Stimulated activated naive CD8-positive, alpha-beta T cell treated with anti-CD3 and anti-CD28 coated beads, Interleukin-15, amount 100 ng/mL, for 72 hours (primary cell): ENCODE measurements around the gene CPEB4.

ENCODE experiments used
- ATAC-seq: fragments of 150-1000 bp; cut with Tn5 transposase; 2 replicates; pipeline ENCODE4 v1.10.0; 2021; ENCODE audit warnings: mild to moderate bottlenecking, moderate library complexity
- DNase-seq, 2 donors: peaks; one replicate each; pipeline ENCODE4 v3.0.0; 2021 to 2022
- H3K27ac Mint-ChIP-seq, 2 donors: one replicate each; pipeline ENCODE4 v1.8.0; 2022; ENCODE audit warnings: mild to moderate bottlenecking in 2 of 2, mixed read lengths in 2 of 2, moderate library complexity in 2 of 2
- H3K27me3 Mint-ChIP-seq: one replicate; pipeline ENCODE4 v1.8.0; 2022; ENCODE audit warnings: mixed read lengths
- H3K4me1 Mint-ChIP-seq: one replicate; pipeline ENCODE4 v1.8.0; 2022; ENCODE audit warnings: mild to moderate bottlenecking, mixed read lengths
- H3K4me3 Mint-ChIP-seq, 2 donors: one replicate each; pipeline ENCODE4 v1.8.0; 2022; ENCODE audit warnings: mild to moderate bottlenecking in 2 of 2, mixed read lengths in 2 of 2, moderate library complexity in 1 of 2
- H3K9me3 Mint-ChIP-seq, 2 donors: one replicate each; pipeline ENCODE4 v1.8.0; 2022; ENCODE audit warnings: mixed read lengths in 2 of 2

Gene CPEB4

DNA sequence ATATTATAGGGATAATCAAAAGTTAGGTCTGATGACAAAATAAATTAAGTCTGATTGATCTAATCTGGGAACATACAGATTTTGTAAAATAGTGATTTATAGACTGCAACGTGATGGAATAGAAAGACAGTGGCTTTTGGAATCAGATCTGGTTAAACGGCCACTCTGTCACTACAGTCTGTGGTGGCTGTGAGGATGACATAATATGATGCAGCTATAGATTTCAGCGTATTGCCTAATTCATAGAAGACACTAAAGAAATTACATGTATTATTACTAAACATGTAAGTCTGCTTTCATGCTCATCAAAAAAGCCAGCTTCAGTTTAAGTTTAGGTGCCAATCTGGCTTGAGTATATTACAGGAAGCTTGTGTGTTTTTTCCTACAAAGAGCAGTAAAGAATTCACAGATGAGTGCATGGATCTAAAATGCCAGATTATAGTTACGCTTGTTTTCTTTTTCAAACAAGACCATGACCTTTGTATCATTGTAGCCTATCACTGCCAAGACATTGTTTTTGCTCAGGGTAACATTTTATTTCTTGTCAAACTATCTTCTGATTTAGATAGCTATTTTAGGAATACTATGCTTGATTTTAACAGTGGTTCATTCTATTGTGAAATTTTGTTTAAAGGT, 25.7 kb downstream of the CPEB4 start:
- Mint-ChIP-seq H3K4me1 (no peaks in the 10 kb centered on the region), H3K27me3 (no peaks in the 10 kb centered on the region), H3K9me3 (no peaks in the 10 kb centered on the region), H3K4me3 (no peak overlapping the region), H3K27ac (peak overlapping the region in 1 of 2 donors; percentile 65)
- ATAC-seq (no peak), DNase-seq (no peak)

GRCh38 chr5:173915310-173916014, 27.3 kb downstream of the CPEB4 start:
- H3K4me3 Mint-ChIP-seq = no peak overlapping the region
- H3K27ac Mint-ChIP-seq = no peak overlapping the region
- no peak for ATAC-seq
- H3K9me3 Mint-ChIP-seq = no peaks in the 10 kb centered on the region
- DNase-seq = no peak
- H3K27me3 Mint-ChIP-seq = no peaks in the 10 kb centered on the region
- peaks cover 1% of the 10 kb centered on the region for H3K4me1 Mint-ChIP-seq

DNA sequence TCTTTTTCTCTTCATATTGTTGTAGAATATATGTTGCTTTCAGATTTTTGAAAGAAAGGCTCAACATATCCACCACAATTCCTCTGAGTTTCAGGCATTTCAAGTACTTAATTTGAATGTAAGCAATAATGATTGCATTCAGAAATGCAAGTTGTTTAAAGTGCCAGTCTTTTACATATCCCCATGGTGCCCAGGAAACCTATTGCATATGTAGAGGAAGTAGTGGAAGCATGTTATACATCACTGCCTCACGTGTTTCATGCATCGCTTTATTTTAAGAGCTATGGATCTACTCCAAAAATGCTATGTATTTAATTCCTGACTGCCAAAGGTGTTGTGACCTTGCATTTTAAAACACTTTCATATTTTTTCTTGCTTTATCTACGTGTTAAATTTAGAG, 28.1 kb downstream of the CPEB4 start:
- no peak overlapping the region for H3K4me3 Mint-ChIP-seq
- ATAC-seq (no peak), DNase-seq (no peak)
- no peaks in the 10 kb centered on the region for H3K27me3 Mint-ChIP-seq
- no peaks in the 10 kb centered on the region for H3K9me3 Mint-ChIP-seq
- H3K27ac Mint-ChIP-seq = no peak overlapping the region
- H3K4me1 Mint-ChIP-seq = peaks cover 9% of the 10 kb centered on the region

DNA sequence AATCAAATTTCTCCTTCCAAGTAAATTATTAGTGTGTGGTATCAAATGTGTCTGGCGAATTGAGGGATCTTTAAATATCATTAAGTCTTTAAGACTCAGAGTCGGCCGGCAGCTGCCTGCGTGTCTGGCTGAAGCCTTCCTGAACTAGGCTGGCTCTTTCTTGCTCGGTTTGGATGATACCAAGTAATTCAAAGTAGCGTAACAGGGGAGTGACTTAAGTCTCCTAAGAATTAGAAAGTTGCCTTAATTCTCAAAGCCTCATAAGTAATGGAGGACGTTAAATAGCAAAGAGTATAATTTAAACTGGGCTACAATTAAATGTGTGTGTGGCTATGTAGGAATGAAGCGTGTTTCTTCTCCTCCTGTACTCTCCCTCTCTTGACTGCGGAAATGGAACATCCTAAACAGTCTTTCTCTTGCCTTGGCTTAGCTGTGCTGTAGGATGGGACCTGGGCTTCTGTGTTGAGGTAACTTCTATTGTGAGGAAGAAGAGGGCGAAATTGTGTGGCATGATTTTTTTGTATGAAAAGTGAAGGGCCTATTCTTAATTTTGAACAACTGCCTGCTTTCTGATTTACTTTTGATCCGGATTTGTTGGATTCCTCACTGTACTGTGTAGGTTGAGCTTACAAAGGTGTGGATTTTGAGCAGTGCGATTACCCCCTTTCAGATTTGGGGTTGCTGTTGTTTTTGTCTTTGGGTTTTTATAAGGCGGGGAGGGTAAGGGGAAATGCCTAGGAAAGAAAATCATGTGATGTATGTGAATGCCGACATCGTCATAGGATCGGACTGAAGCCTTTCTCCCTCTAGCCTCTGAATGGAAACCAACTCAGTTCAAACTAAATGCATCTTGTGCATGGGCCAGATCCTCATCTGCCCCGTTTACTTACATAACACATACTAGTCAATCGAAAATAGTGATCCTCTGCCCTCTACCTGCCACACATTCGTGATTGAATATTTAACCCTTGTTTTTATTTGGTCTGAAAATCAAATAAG, 29.9 kb downstream of the CPEB4 start:
- Mint-ChIP-seq H3K4me3 (no peak overlapping the region), H3K27ac (no peak overlapping the region), H3K9me3 (no peaks in the 10 kb centered on the region), H3K4me1 (peaks cover 13% of the 10 kb centered on the region), H3K27me3 (no peaks in the 10 kb centered on the region)
- ATAC-seq (peak; percentile 97), DNase-seq (peak; percentile 56 to 64)

GRCh38 chr5:173919443-173919842, 31.3 kb downstream of the CPEB4 start:
- no peak for DNase-seq
- ATAC-seq = no peak
- Mint-ChIP-seq H3K27ac (no peak overlapping the region), H3K27me3 (no peaks in the 10 kb centered on the region), H3K4me3 (no peak overlapping the region), H3K4me1 (peaks cover 22% of the 10 kb centered on the region), H3K9me3 (no peaks in the 10 kb centered on the region)

- H3K27me3 Mint-ChIP-seq = no peaks in the 10 kb centered on the region
- no peak overlapping the region for H3K4me3 Mint-ChIP-seq
- H3K4me1 Mint-ChIP-seq = peaks cover 27% of the 10 kb centered on the region
- no peak overlapping the region for H3K27ac Mint-ChIP-seq
- DNase-seq (no peak), ATAC-seq (no peak)
- H3K9me3 Mint-ChIP-seq = no peaks in the 10 kb centered on the region
Observed at GRCh38 chr5:173920024-173920753, 32.0 kb downstream of the CPEB4 start.

DNA sequence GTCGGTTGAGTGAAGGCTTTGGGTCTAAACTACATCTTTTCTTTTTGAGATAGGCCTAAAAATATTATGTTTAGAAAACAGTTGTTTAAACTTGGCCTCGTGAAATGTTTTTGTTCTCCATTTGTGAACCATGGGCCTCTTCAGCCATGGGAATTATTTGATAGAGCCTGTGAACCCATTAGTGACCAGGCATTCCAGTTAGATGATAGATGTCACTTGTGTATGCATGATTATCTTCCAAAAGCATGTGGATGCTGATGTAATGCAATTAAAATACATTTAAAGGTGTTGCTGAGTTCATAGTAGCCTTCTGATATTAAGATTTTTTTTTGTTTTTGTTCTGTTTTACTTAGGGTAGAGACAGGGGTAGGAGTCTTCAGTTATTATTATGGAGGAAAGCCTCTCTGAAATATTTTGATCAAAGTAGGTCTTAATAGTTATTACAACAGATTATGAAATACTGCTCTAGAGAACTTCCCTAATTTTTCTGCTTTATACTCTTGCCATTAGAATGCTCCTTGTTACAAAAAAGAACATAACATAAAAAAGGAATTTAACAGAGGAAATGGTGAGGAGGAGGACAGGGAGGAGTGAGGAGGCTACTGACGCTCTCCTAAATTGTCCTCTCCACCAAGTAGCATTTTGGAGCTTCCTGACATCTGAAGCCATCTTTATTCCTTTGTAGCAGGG, 32.9 kb downstream of the CPEB4 start:
- peaks cover 30% of the 10 kb centered on the region for H3K4me1 Mint-ChIP-seq
- H3K4me3 Mint-ChIP-seq = no peak overlapping the region
- H3K9me3 Mint-ChIP-seq = no peaks in the 10 kb centered on the region
- ATAC-seq = no peak
- H3K27ac Mint-ChIP-seq = no peak overlapping the region
- H3K27me3 Mint-ChIP-seq = no peaks in the 10 kb centered on the region
- DNase-seq = no peak

GRCh38 chr5:173922527-173922926, 34.4 kb downstream of the CPEB4 start:
- Mint-ChIP-seq H3K9me3 (no peaks in the 10 kb centered on the region), H3K4me3 (no peak overlapping the region), H3K4me1 (peaks cover 30% of the 10 kb centered on the region), H3K27ac (no peak overlapping the region), H3K27me3 (no peaks in the 10 kb centered on the region)
- ATAC-seq (no peak), DNase-seq (no peak)

GRCh38 chr5:173923218-173924095, 35.3 kb downstream of the CPEB4 start:
- no peak for ATAC-seq
- H3K27ac Mint-ChIP-seq = peak overlapping the region in 1 of 2 donors; percentile 87
- peaks cover 30% of the 10 kb centered on the region for H3K4me1 Mint-ChIP-seq

DNA sequence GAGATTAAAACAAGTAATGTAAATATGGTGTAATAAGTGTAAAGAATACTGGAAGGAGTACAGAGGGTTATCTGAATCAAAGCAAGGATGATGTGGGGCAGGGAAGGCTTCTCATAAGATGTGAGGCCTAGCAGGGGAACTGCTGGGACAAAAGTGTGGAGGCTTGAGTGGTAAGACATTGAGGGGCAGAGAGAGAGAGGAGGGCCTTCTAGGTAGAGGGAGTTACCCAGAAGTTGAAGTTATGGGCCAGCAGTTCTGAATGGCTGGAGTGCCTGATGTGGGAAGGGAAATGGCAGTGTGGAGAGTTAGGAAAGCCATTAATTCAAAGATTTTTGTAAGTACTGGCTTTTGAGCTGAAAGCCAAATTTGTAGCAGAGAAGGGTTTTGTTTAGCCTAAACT, 36.8 kb downstream of the CPEB4 start:
- H3K9me3 Mint-ChIP-seq = no peaks in the 10 kb centered on the region
- H3K4me1 Mint-ChIP-seq = peaks cover 30% of the 10 kb centered on the region
- no peak for DNase-seq
- H3K4me3 Mint-ChIP-seq = no peak overlapping the region
- no peak for ATAC-seq
- H3K27ac Mint-ChIP-seq = peak overlapping the region; percentile 4 to 78
- no peaks in the 10 kb centered on the region for H3K27me3 Mint-ChIP-seq

More at GRCh38 chr5:173923218-173924095, 35.3 kb downstream of the CPEB4 start:
- DNase-seq = no peak
- Mint-ChIP-seq H3K4me3 (no peak overlapping the region), H3K27me3 (no peaks in the 10 kb centered on the region), H3K9me3 (no peaks in the 10 kb centered on the region)

GRCh38 chr5:173925449-173926071, 37.4 kb downstream of the CPEB4 start:
- no peaks in the 10 kb centered on the region for H3K9me3 Mint-ChIP-seq
- ATAC-seq (no peak), DNase-seq (peak; percentile 5 to 17)
- no peak overlapping the region for H3K4me3 Mint-ChIP-seq
- H3K27me3 Mint-ChIP-seq = no peaks in the 10 kb centered on the region
- peaks cover 27% of the 10 kb centered on the region for H3K4me1 Mint-ChIP-seq
- H3K27ac Mint-ChIP-seq = no peak overlapping the region

- Mint-ChIP-seq H3K4me1 (peaks cover 19% of the 10 kb centered on the region), H3K27me3 (no peaks in the 10 kb centered on the region), H3K9me3 (no peaks in the 10 kb centered on the region), H3K4me3 (no peak overlapping the region), H3K27ac (no peak overlapping the region)
- ATAC-seq (no peak), DNase-seq (no peak)
Observed at GRCh38 chr5:173926359-173926758, 38.2 kb downstream of the CPEB4 start.

DNA sequence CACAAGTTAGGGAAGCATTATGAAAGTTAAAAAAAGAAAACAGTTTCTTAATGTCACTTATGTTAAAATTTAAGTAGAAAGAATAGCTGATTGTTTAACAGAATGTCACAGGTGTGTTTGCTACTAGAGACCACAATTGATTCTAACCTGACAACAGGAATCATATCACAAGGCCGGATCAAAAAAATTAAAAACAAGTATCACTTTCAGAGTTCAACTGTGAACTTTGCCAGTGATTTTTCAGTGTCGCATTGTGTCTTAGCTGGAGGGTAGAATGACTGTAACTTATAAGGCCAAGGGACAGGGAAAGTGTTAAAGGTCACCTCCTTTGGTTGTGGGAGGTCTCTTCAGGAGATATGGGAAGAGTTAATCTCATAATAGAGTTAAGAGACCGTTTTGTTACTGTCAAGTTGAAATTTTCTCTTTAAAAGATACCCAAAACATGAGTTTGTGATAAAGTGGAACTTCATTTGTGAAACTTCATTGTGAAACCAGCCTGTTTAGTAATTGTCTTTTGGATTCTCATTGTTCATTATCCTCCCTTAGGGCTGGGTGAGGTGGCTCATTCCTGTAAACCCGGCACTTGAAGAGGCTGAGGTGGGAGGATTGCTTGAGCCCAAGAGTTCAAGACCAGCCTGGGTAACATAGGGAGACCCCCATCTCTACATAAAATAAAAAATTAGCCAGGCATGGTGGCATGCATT, 40.9 kb downstream of the CPEB4 start:
- ATAC-seq = no peak
- H3K4me1 Mint-ChIP-seq = peaks cover 10% of the 10 kb centered on the region
- DNase-seq = no peak
- H3K4me3 Mint-ChIP-seq = no peak overlapping the region
- peak overlapping the region in 1 of 2 donors; percentile 46 for H3K27ac Mint-ChIP-seq
- no peaks in the 10 kb centered on the region for H3K27me3 Mint-ChIP-seq
- H3K9me3 Mint-ChIP-seq = no peaks in the 10 kb centered on the region
